Nephron progenitor cell (in vitro differentiated cells): ENCODE data around the gene ELOVL2.

Experiments
- DNase-seq: peaks from one replicate; pipeline ENCODE4 v3.0.0; 2021
- H3K27ac Mint-ChIP-seq: 2 replicates; pipeline ENCODE4 v1.8.0; 2021; ENCODE audit warnings: mild to moderate bottlenecking, moderate library complexity, mixed read lengths
- H3K27me3 Mint-ChIP-seq: 2 replicates; pipeline ENCODE4 v1.8.0; 2021; ENCODE audit warnings: mild to moderate bottlenecking, low read depth, mixed read lengths; ENCODE audit not compliant: poor library complexity
- H3K36me3 Mint-ChIP-seq: 2 replicates; pipeline ENCODE4 v1.8.0; 2021; ENCODE audit warnings: low read depth, mixed read lengths
- H3K4me1 Mint-ChIP-seq: 2 replicates; pipeline ENCODE4 v1.8.0; 2021; ENCODE audit warnings: mixed read lengths
- H3K4me3 Mint-ChIP-seq: 2 replicates; pipeline ENCODE4 v1.8.0; 2021; ENCODE audit warnings: mild to moderate bottlenecking, moderate library complexity, mixed read lengths
- H3K9me3 Mint-ChIP-seq: 2 replicates; pipeline ENCODE4 v1.8.0; 2021; ENCODE audit warnings: mild to moderate bottlenecking, moderate library complexity, mixed read lengths
- CTCF ChIP-seq: fragments of 200-600 bp; sonication (generic); IDR thresholded peaks from 2 replicates; pipeline ENCODE4 v1.5.0; 2021; ENCODE audit warnings: antibody characterized with exemption

Gene ELOVL2

GRCh38 chr6:10947966-10948365 is 96.1 kb downstream of the ELOVL2 start:
- Mint-ChIP-seq H3K4me1 (no peaks in the 10 kb centered on the region), H3K9me3 (no peaks in the 10 kb centered on the region), H3K36me3 (peaks cover 10% of the 10 kb centered on the region), H3K27me3 (peaks cover 4% of the 10 kb centered on the region), H3K27ac (no peak overlapping the region), H3K4me3 (no peak overlapping the region)
- DNase-seq: no peak
- no peak for TF ChIP-seq CTCF

- peaks cover 4% of the 10 kb centered on the region for H3K27me3 Mint-ChIP-seq
- no peak for TF ChIP-seq CTCF
- peaks cover 12% of the 10 kb centered on the region for H3K36me3 Mint-ChIP-seq
- no peak overlapping the region for H3K4me3 Mint-ChIP-seq
- no peak for DNase-seq
- no peaks in the 10 kb centered on the region for H3K4me1 Mint-ChIP-seq
- no peak overlapping the region for H3K27ac Mint-ChIP-seq
- H3K9me3 Mint-ChIP-seq: peaks cover 3% of the 10 kb centered on the region
Measured at GRCh38 chr6:10945845-10946244, 98.3 kb downstream of the ELOVL2 start.

GRCh38 chr6:10939840-10940239 is 104.3 kb downstream of the ELOVL2 start:
- Mint-ChIP-seq H3K4me3 (no peak overlapping the region), H3K9me3 (peaks cover 22% of the 10 kb centered on the region), H3K36me3 (peaks cover 52% of the 10 kb centered on the region), H3K27me3 (peaks cover 4% of the 10 kb centered on the region), H3K27ac (no peak overlapping the region), H3K4me1 (no peaks in the 10 kb centered on the region)
- TF ChIP-seq CTCF: no peak
- no peak for DNase-seq

GRCh38 chr6:10933126-10933525 is 111.0 kb downstream of the ELOVL2 start:
- no peak for DNase-seq
- H3K9me3 Mint-ChIP-seq: peaks cover 7% of the 10 kb centered on the region
- H3K36me3 Mint-ChIP-seq: peaks cover 62% of the 10 kb centered on the region
- H3K4me1 Mint-ChIP-seq: no peaks in the 10 kb centered on the region
- H3K27ac Mint-ChIP-seq: no peak overlapping the region
- TF ChIP-seq CTCF: no peak
- peaks cover 6% of the 10 kb centered on the region for H3K27me3 Mint-ChIP-seq
- no peak overlapping the region for H3K4me3 Mint-ChIP-seq
